Retinal pigment epithelial cell (primary cell): Measurements from ENCODE around the gene CACNG8.

Source experiments
- DNase-seq: peaks from one replicate; pipeline ENCODE4 v3.0.0-alpha.2; 2010; ENCODE audit warnings: low read depth
- H3K4me3 ChIP-seq: 2 replicates; pipeline ENCODE4 v1.5.1; 2011; ENCODE audit warnings: mild to moderate bottlenecking, low read length, control low read depth, moderate library complexity
- CTCF ChIP-seq: conservative IDR thresholded peaks from 2 replicates; pipeline ENCODE4 v1.5.1; 2011; ENCODE audit warnings: low read depth, low read length, control low read depth, inconsistent platforms

The CACNG8 gene

GRCh38 chr19:54009440-54009839 lies 46.7 kb downstream of the CACNG8 start:
- no peak overlapping the region for H3K4me3 ChIP-seq
- DNase-seq, result no peak
- no peak for TF ChIP-seq CTCF

- no peak for TF ChIP-seq CTCF
- no peak for DNase-seq
Measured at GRCh38 chr19:54010474-54010873, 47.7 kb downstream of the CACNG8 start.

GRCh38 chr19:54011507-54012211 lies 48.9 kb downstream of the CACNG8 start:
- no peak for DNase-seq
- TF ChIP-seq CTCF, result no peak
- no peak overlapping the region for H3K4me3 ChIP-seq

More at GRCh38 chr19:54010474-54010873, 47.7 kb downstream of the CACNG8 start:
- H3K4me3 ChIP-seq, result no peak overlapping the region

GRCh38 chr19:54013866-54014265 lies 51.1 kb downstream of the CACNG8 start:
- DNase-seq, result no peak
- H3K4me3 ChIP-seq, result no peak overlapping the region
- TF ChIP-seq CTCF, result no peak

- TF ChIP-seq CTCF, result no peak
- DNase-seq, result no peak
- no peak overlapping the region for H3K4me3 ChIP-seq
Measured at GRCh38 chr19:54014920-54015560, 52.3 kb downstream of the CACNG8 start.

- no peak for DNase-seq
- no peak for TF ChIP-seq CTCF
- H3K4me3 ChIP-seq, result no peak overlapping the region
Measured at GRCh38 chr19:54017261-54017660, 54.5 kb downstream of the CACNG8 start.

GRCh38 chr19:54021363-54021762 lies 58.6 kb downstream of the CACNG8 start:
- TF ChIP-seq CTCF, result no peak
- no peak for DNase-seq
- no peak overlapping the region for H3K4me3 ChIP-seq
